KMS-11 (cell line): ENCODE data around the gene LBH.

Experiments used
- H2AFZ ChIP-seq: fragments of 200-600 bp; sonication (generic); 2 replicates; pipeline ENCODE4 v1.6.1; 2016; ENCODE audit warnings: antibody characterized with exemption, mixed run types, low read depth
- H3K27ac ChIP-seq: fragments of 200-600 bp; sonication (generic); 2 replicates; pipeline ENCODE4 v1.6.1; 2016; ENCODE audit warnings: mild to moderate bottlenecking, mixed run types
- H3K27me3 ChIP-seq: fragments of 200-600 bp; sonication (generic); 2 replicates; pipeline ENCODE4 v1.6.1; 2017; ENCODE audit warnings: mild to moderate bottlenecking, low read depth, mixed run types, moderate library complexity; ENCODE audit not compliant: insufficient read depth
- H3K36me3 ChIP-seq: fragments of 200-600 bp; sonication (generic); 2 replicates; pipeline ENCODE4 v1.6.1; 2017; ENCODE audit warnings: mild to moderate bottlenecking, mixed run types; ENCODE audit not compliant: insufficient read depth
- H3K4me1 ChIP-seq: fragments of 200-600 bp; sonication (generic); 2 replicates; pipeline ENCODE4 v1.6.1; 2016; ENCODE audit warnings: mild to moderate bottlenecking, low read depth, mixed run types; ENCODE audit not compliant: poor library complexity, severe bottlenecking
- H3K4me2 ChIP-seq: fragments of 200-600 bp; sonication (generic); 2 replicates; pipeline ENCODE4 v1.7.0; 2016; ENCODE audit warnings: mild to moderate bottlenecking, mixed run types
- H3K4me3 ChIP-seq: fragments of 200-600 bp; sonication (generic); IDR thresholded peaks from 2 replicates; pipeline ENCODE4 v1.6.1; 2017; ENCODE audit warnings: low read depth, low read length, mixed read lengths; ENCODE audit not compliant: insufficient read depth
- H3K79me2 ChIP-seq: fragments of 200-600 bp; sonication (generic); 2 replicates; pipeline ENCODE4 v1.6.1; 2016; ENCODE audit warnings: low read depth, mixed run types; ENCODE audit not compliant: insufficient read depth
- H3K9ac ChIP-seq: fragments of 200-600 bp; sonication (generic); 2 replicates; pipeline ENCODE4 v1.6.1; 2016; ENCODE audit warnings: mild to moderate bottlenecking, mixed run types
- H4K20me1 ChIP-seq: fragments of 200-600 bp; sonication (generic); 2 replicates; pipeline ENCODE4 v1.6.1; 2016; ENCODE audit warnings: mild to moderate bottlenecking, mixed run types; ENCODE audit not compliant: insufficient read depth
- CTCF ChIP-seq: fragments of 200-600 bp; sonication (generic); conservative IDR thresholded peaks from 2 replicates; pipeline ENCODE4 v1.6.1; 2017; ENCODE audit warnings: low read depth, mild to moderate bottlenecking, antibody characterized with exemption, low read length, moderate library complexity, mixed read lengths

Gene LBH

GRCh38 chr2:30213907-30214463, 17.3 kb upstream of the LBH start:
- Histone ChIP-seq H3K9ac (no peak overlapping the region), H2AFZ (no peak overlapping the region), H3K79me2 (no peaks in the 10 kb centered on the region), H4K20me1 (no peaks in the 10 kb centered on the region), H3K36me3 (no peaks in the 10 kb centered on the region), H3K4me2 (no peak overlapping the region), H3K27ac (no peak overlapping the region), H3K27me3 (no peaks in the 10 kb centered on the region), H3K4me1 (no peaks in the 10 kb centered on the region), H3K4me3 (no peak overlapping the region)
- no peak for TF ChIP-seq CTCF

GRCh38 chr2:30216157-30216556, 15.2 kb upstream of the LBH start:
- H3K27me3 ChIP-seq: no peaks in the 10 kb centered on the region
- no peaks in the 10 kb centered on the region for H3K36me3 ChIP-seq
- no peak overlapping the region for H3K4me3 ChIP-seq
- no peak for TF ChIP-seq CTCF
- H3K4me1 ChIP-seq: no peaks in the 10 kb centered on the region
- no peak overlapping the region for H3K9ac ChIP-seq
- H3K79me2 ChIP-seq: no peaks in the 10 kb centered on the region
- H2AFZ ChIP-seq: no peak overlapping the region
- no peak overlapping the region for H3K4me2 ChIP-seq
- H3K27ac ChIP-seq: no peak overlapping the region
- no peaks in the 10 kb centered on the region for H4K20me1 ChIP-seq

- no peaks in the 10 kb centered on the region for H3K36me3 ChIP-seq
- no peak overlapping the region for H3K4me3 ChIP-seq
- H2AFZ ChIP-seq: no peak overlapping the region
- no peaks in the 10 kb centered on the region for H3K79me2 ChIP-seq
- H3K4me1 ChIP-seq: no peaks in the 10 kb centered on the region
- H3K9ac ChIP-seq: no peak overlapping the region
- H3K4me2 ChIP-seq: no peak overlapping the region
- no peaks in the 10 kb centered on the region for H4K20me1 ChIP-seq
- no peak overlapping the region for H3K27ac ChIP-seq
- TF ChIP-seq CTCF: no peak
- no peaks in the 10 kb centered on the region for H3K27me3 ChIP-seq
Observed at GRCh38 chr2:30217644-30218337, 13.5 kb upstream of the LBH start.

- peaks cover 2% of the 10 kb centered on the region for H3K4me1 ChIP-seq
- no peak overlapping the region for H3K9ac ChIP-seq
- no peak overlapping the region for H3K4me3 ChIP-seq
- H3K27ac ChIP-seq: no peak overlapping the region
- H3K27me3 ChIP-seq: no peaks in the 10 kb centered on the region
- H2AFZ ChIP-seq: no peak overlapping the region
- no peak for TF ChIP-seq CTCF
- H4K20me1 ChIP-seq: no peaks in the 10 kb centered on the region
- H3K36me3 ChIP-seq: no peaks in the 10 kb centered on the region
- no peak overlapping the region for H3K4me2 ChIP-seq
- no peaks in the 10 kb centered on the region for H3K79me2 ChIP-seq
Observed at GRCh38 chr2:30218338-30218713, 13.0 kb upstream of the LBH start.
